Left cardiac atrium (tissue), 4 donors: ENCODE results near the gene IDUA. TPM values are rescaled to one million over a fixed set of nuclear protein-coding genes. Genes with fewer than 3 reads are reported as not detected.
"Not testable (repeated sequence)": the region's sequence is repeated elsewhere in the genome, so short reads cannot be mapped to it uniquely, and the experiment has no call there.

Source experiments
- ATAC-seq, 2 donors: fragments of 200-7000 bp; cut with Tn5 transposase; one replicate each; pipeline ENCODE4 v1.9.1; 2020; ENCODE audit warnings: mild to moderate bottlenecking in 2 of 2, moderate library complexity in 2 of 2
- DNase-seq: peaks from one replicate; pipeline ENCODE4 v3.0.0-alpha.2; 2020
- intact Hi-C, 2 donors: fragments of 100-400 bp; cut with DNase I; formaldehyde crosslinking; loops; one replicate each; pipeline versions ENCODE4 v1.14.1 to v1.15.1; 2022 to 2023
- total RNA-seq, 2 donors: library from RNA; stranded (reverse); fragmentation: NEBNext Ultra II Directional; extraction: Animal tissue kit (Norgen Biotek cat#: 25700); gene quantifications; one replicate each; pipeline ENCODE4 v1.2.1, GENCODE V29; 2021
- donor health status: DM: no; HTN: yes; CAD: no.
- donor health status: DM: no; HTN: yes; CAD: no; lungs with severe emphysema.
- donor health status: DM: yes; HTN: yes; CAD: no.
- donor health status: Dilated cardiomyopathy.

IDUA gene
- total RNA-seq, 2 donors from 2014 or later: 15.4 to 18.7 TPM

GRCh38 chr4:1047106-1047975 lies 60.5 kb downstream of the IDUA start:
- intact Hi-C loops: no loop called here
- ATAC-seq (no peak), DNase-seq (peak; percentile 34)

- intact Hi-C loops: no loop called here
- no peak for ATAC-seq
- DNase-seq: no peak
Measured at GRCh38 chr4:1047976-1048772, 61.3 kb downstream of the IDUA start.

GRCh38 chr4:1048773-1049590 lies 62.1 kb downstream of the IDUA start:
- intact Hi-C loops: no loop called here
- no peak for ATAC-seq
- DNase-seq: no peak

GRCh38 chr4:1049591-1049905 lies 62.7 kb downstream of the IDUA start:
- intact Hi-C loops: no loop called here
- DNase-seq: peak; percentile 16
- ATAC-seq: no peak

- DNase-seq (peak; percentile 33), ATAC-seq (no peak)
- intact Hi-C loops: no loop called here
Measured at GRCh38 chr4:1050486-1051213, 63.8 kb downstream of the IDUA start.

GRCh38 chr4:1051472-1051871 lies 64.6 kb downstream of the IDUA start:
- ATAC-seq: no peak
- no peak for DNase-seq
- intact Hi-C loops: no loop called here

GRCh38 chr4:1052231-1052671 lies 65.4 kb downstream of the IDUA start:
- ATAC-seq (peak in 1 of 2 donors; percentile 13), DNase-seq (no peak)
- intact Hi-C loops: no loop called here

GRCh38 chr4:1053080-1053661 lies 66.3 kb downstream of the IDUA start:
- intact Hi-C loops: no loop called here
- DNase-seq (no peak), ATAC-seq (no peak)

GRCh38 chr4:1053891-1054290 lies 67.0 kb downstream of the IDUA start:
- DNase-seq, ATAC-seq, intact Hi-C loops: not testable (repeated sequence)

Other genes starting within 250 kb of the IDUA start
- 1 to 10 TPM; 5.6 to 9.4 TPM for gene CPLX1, start 160.9 kb upstream of the IDUA start, total RNA-seq
- 10 to 100 TPM; 38.1 to 43.2 TPM for gene GAK, start 54.7 kb upstream of the IDUA start, total RNA-seq
- gene TMEM175, start 54.6 kb upstream of the IDUA start, total RNA-seq: 10 to 100 TPM; 17.9 to 20.7 TPM
- gene DGKQ, start 13.5 kb upstream of the IDUA start, total RNA-seq: 1 to 10 TPM; 5.1 to 5.6 TPM
- gene SLC26A1, start 6.4 kb downstream of the IDUA start, total RNA-seq: under 1 TPM in 1 of 2 donors, not detected in 1; 0.27 TPM
- gene FGFRL1, start 24.6 kb downstream of the IDUA start, total RNA-seq: 10 to 100 TPM; 21.6 to 29.0 TPM
- gene RNF212, start 126.5 kb downstream of the IDUA start, total RNA-seq: 1 to 10 TPM; 1.7 TPM
- 10 to 100 TPM; 14.0 to 33.0 TPM for gene SPON2, start 185.5 kb downstream of the IDUA start, total RNA-seq